ENCODE data around the gene RAB6A. TPM values are rescaled to one million over a fixed set of nuclear protein-coding genes. Genes with fewer than 3 reads are reported as not detected.
"Not testable (repeated sequence)": the region's sequence is repeated elsewhere in the genome, so short reads cannot be mapped to it uniquely, and the experiment has no call there.

The RAB6A gene
- polyA plus RNA-seq, 2 donors: 59.4 to 73.2 TPM

GRCh38 chr11:73705053-73705452 is 55.8 kb downstream of the RAB6A start:
- WGBS, 2 donors: 84 to 85% methylated on average over 1 of the region's 1 CpG
- H3K4me3 ChIP-seq (ENCODE audit: low read depth in 1 of 2, low read length in 2 of 2): no peak overlapping the region
- no peaks in the 10 kb centered on the region for H3K27me3 ChIP-seq (ENCODE audit: control insufficient read depth in 1 of 2, insufficient read depth in 2 of 2, low read length in 2 of 2)
- H3K9me3 ChIP-seq (ENCODE audit: control insufficient read depth in 2 of 2, insufficient read depth in 1 of 2, low read depth in 1 of 2, low read length in 1 of 2): no peaks in the 10 kb centered on the region
- peaks cover 0 to 4% of the 10 kb centered on the region in 2 donors for H3K36me3 ChIP-seq (ENCODE audit: control insufficient read depth in 2 of 2, insufficient read depth in 2 of 2, low read length in 1 of 2)
- H3K4me1 ChIP-seq (ENCODE audit: control insufficient read depth in 2 of 2, insufficient read depth in 2 of 2, low read length in 1 of 2): no peaks in the 10 kb centered on the region
- no peak overlapping the region for H3K27ac ChIP-seq (ENCODE audit: low read depth in 2 of 2, low read length in 1 of 2)

DNA sequence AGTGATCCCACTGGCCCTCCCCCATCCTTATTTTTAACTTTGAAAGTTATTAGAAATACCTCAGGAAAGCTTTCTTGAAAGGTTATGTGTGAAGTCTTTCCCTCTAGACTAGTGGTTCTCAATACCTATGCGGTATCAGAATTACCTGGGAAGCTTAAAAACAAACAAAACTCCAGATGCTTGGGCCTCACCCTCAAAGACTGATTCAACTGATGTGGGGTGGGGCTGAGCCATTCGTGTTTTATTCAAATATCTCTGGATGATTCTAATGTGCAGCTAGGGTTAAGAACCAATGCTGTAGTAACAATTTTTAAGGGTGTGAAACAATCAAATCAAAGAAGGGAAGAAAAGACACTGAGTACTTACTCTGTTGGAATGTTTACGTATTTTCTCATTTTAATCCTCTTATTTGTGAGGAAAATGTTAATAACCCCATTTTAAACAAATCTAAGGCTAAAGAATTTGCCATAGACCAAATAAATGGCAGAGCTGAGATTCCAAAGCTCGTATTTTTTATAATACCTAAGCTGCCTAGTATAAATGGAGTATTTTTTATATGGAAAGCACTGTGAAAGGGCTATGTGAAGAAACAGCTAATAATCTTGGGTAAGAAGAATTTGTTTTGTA is 66.9 kb downstream of the RAB6A start:
- H3K36me3 ChIP-seq (ENCODE audit: control insufficient read depth in 2 of 2, insufficient read depth in 2 of 2, low read length in 1 of 2): peaks cover 0 to 8% of the 10 kb centered on the region in 2 donors
- H3K27ac ChIP-seq (ENCODE audit: low read depth in 2 of 2, low read length in 1 of 2): no peak overlapping the region
- H3K27me3 ChIP-seq (ENCODE audit: control insufficient read depth in 1 of 2, insufficient read depth in 2 of 2, low read length in 2 of 2): no peaks in the 10 kb centered on the region
- H3K4me3 ChIP-seq (ENCODE audit: low read depth in 1 of 2, low read length in 2 of 2): no peak overlapping the region
- WGBS, 2 donors: 82 to 88% methylated on average over 4 of the region's 4 CpGs
- H3K4me1 ChIP-seq (ENCODE audit: control insufficient read depth in 2 of 2, insufficient read depth in 2 of 2, low read length in 1 of 2): no peaks in the 10 kb centered on the region
- no peaks in the 10 kb centered on the region for H3K9me3 ChIP-seq (ENCODE audit: control insufficient read depth in 2 of 2, insufficient read depth in 1 of 2, low read depth in 1 of 2, low read length in 1 of 2)

DNA sequence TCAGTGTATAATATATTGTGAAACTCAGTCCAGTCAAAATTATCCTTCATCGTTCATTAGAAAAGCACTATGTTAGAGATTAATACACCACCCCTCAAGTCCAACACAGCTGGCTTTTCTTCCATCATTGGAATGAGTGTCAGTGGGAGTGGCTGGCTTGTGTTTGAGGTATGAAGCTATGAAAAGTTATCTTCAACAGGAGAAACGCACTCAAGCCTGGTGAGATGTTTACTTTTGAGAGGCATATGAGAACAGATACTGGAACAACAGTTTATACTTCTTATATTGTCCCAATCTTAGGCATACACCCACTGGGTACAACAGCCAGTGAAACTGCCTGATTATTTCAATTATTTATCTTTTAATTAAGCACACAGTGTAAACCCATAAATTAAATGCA is 80.2 kb downstream of the RAB6A start:
- H3K4me1 ChIP-seq (ENCODE audit: control insufficient read depth in 2 of 2, insufficient read depth in 2 of 2, low read length in 1 of 2): no peaks in the 10 kb centered on the region
- H3K27ac ChIP-seq (ENCODE audit: low read depth in 2 of 2, low read length in 1 of 2): no peak overlapping the region
- WGBS, 2 donors: 48 to 64% methylated on average over 2 of the region's 2 CpGs
- no peaks in the 10 kb centered on the region for H3K27me3 ChIP-seq (ENCODE audit: control insufficient read depth in 1 of 2, insufficient read depth in 2 of 2, low read length in 2 of 2)
- no peak overlapping the region for H3K4me3 ChIP-seq (ENCODE audit: low read depth in 1 of 2, low read length in 2 of 2)
- no peaks in the 10 kb centered on the region for H3K9me3 ChIP-seq (ENCODE audit: control insufficient read depth in 2 of 2, insufficient read depth in 1 of 2, low read depth in 1 of 2, low read length in 1 of 2)
- peaks cover 3 to 5% of the 10 kb centered on the region in 2 donors for H3K36me3 ChIP-seq (ENCODE audit: control insufficient read depth in 2 of 2, insufficient read depth in 2 of 2, low read length in 1 of 2)

- not testable (repeated sequence) for H3K9me3 ChIP-seq (ENCODE audit: control insufficient read depth in 2 of 2, insufficient read depth in 1 of 2, low read depth in 1 of 2, low read length in 1 of 2); H3K4me3 ChIP-seq (ENCODE audit: low read depth in 1 of 2, low read length in 2 of 2); H3K4me1 ChIP-seq (ENCODE audit: control insufficient read depth in 2 of 2, insufficient read depth in 2 of 2, low read length in 1 of 2); H3K27ac ChIP-seq (ENCODE audit: low read depth in 2 of 2, low read length in 1 of 2); H3K36me3 ChIP-seq (ENCODE audit: control insufficient read depth in 2 of 2, insufficient read depth in 2 of 2, low read length in 1 of 2); H3K27me3 ChIP-seq (ENCODE audit: control insufficient read depth in 1 of 2, insufficient read depth in 2 of 2, low read length in 2 of 2)
- 90 to 98% methylated on average over 5 of the region's 5 CpGs for WGBS, 2 donors
Measured at GRCh38 chr11:73676552-73676951, 84.3 kb downstream of the RAB6A start.

DNA sequence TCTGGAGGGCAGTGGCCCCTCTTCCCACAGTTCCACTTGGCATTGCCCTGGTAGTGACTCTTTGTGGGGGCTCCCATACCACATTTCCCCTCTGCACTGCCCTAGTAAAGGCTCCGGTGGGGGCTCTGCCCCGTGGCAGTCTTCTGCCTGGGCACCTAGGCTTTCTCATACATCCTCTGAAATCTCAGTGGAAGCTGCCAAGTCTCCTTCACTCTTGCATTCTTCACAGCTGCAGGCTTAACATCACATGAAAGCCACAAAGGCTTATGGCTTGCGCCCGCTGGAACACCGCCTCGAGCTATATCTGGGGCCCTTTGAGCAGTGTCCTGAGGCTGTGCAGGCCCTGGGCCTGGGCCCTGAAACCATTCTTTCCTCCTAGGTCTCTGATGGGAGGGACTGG is 89.2 kb downstream of the RAB6A start:
- Histone ChIP-seq H3K27me3 (ENCODE audit: control insufficient read depth in 1 of 2, insufficient read depth in 2 of 2, low read length in 2 of 2) (no peaks in the 10 kb centered on the region), H3K36me3 (ENCODE audit: control insufficient read depth in 2 of 2, insufficient read depth in 2 of 2, low read length in 1 of 2) (no peaks in the 10 kb centered on the region), H3K9me3 (ENCODE audit: control insufficient read depth in 2 of 2, insufficient read depth in 1 of 2, low read depth in 1 of 2, low read length in 1 of 2) (no peaks in the 10 kb centered on the region), H3K4me1 (ENCODE audit: control insufficient read depth in 2 of 2, insufficient read depth in 2 of 2, low read length in 1 of 2) (no peaks in the 10 kb centered on the region), H3K4me3 (ENCODE audit: low read depth in 1 of 2, low read length in 2 of 2) (no peak overlapping the region), H3K27ac (ENCODE audit: low read depth in 2 of 2, low read length in 1 of 2) (no peak overlapping the region)
- 62 to 75% methylated on average over 6 of the region's 6 CpGs for WGBS, 2 donors

- H3K27ac ChIP-seq (ENCODE audit: low read depth in 2 of 2, low read length in 1 of 2): no peak overlapping the region
- no peaks in the 10 kb centered on the region for H3K9me3 ChIP-seq (ENCODE audit: control insufficient read depth in 2 of 2, insufficient read depth in 1 of 2, low read depth in 1 of 2, low read length in 1 of 2)
- no peaks in the 10 kb centered on the region for H3K4me1 ChIP-seq (ENCODE audit: control insufficient read depth in 2 of 2, insufficient read depth in 2 of 2, low read length in 1 of 2)
- H3K36me3 ChIP-seq (ENCODE audit: control insufficient read depth in 2 of 2, insufficient read depth in 2 of 2, low read length in 1 of 2): no peaks in the 10 kb centered on the region
- WGBS, 2 donors: 82 to 87% methylated on average over 3 of the region's 3 CpGs
- no peaks in the 10 kb centered on the region for H3K27me3 ChIP-seq (ENCODE audit: control insufficient read depth in 1 of 2, insufficient read depth in 2 of 2, low read length in 2 of 2)
- no peak overlapping the region for H3K4me3 ChIP-seq (ENCODE audit: low read depth in 1 of 2, low read length in 2 of 2)
Measured at GRCh38 chr11:73670808-73671207, 90.1 kb downstream of the RAB6A start.

GRCh38 chr11:73667891-73668290 is 93.0 kb downstream of the RAB6A start:
- no peaks in the 10 kb centered on the region for H3K27me3 ChIP-seq (ENCODE audit: control insufficient read depth in 1 of 2, insufficient read depth in 2 of 2, low read length in 2 of 2)
- H3K36me3 ChIP-seq (ENCODE audit: control insufficient read depth in 2 of 2, insufficient read depth in 2 of 2, low read length in 1 of 2): no peaks in the 10 kb centered on the region
- no peak overlapping the region for H3K4me3 ChIP-seq (ENCODE audit: low read depth in 1 of 2, low read length in 2 of 2)
- H3K4me1 ChIP-seq (ENCODE audit: control insufficient read depth in 2 of 2, insufficient read depth in 2 of 2, low read length in 1 of 2): no peaks in the 10 kb centered on the region
- 73 to 80% methylated on average over 1 of the region's 1 CpG for WGBS, 2 donors
- H3K9me3 ChIP-seq (ENCODE audit: control insufficient read depth in 2 of 2, insufficient read depth in 1 of 2, low read depth in 1 of 2, low read length in 1 of 2): no peaks in the 10 kb centered on the region
- no peak overlapping the region for H3K27ac ChIP-seq (ENCODE audit: low read depth in 2 of 2, low read length in 1 of 2)

- no peaks in the 10 kb centered on the region for H3K9me3 ChIP-seq (ENCODE audit: control insufficient read depth in 2 of 2, insufficient read depth in 1 of 2, low read depth in 1 of 2, low read length in 1 of 2)
- no peaks in the 10 kb centered on the region for H3K27me3 ChIP-seq (ENCODE audit: control insufficient read depth in 1 of 2, insufficient read depth in 2 of 2, low read length in 2 of 2)
- no peak overlapping the region for H3K4me3 ChIP-seq (ENCODE audit: low read depth in 1 of 2, low read length in 2 of 2)
- no peak overlapping the region for H3K27ac ChIP-seq (ENCODE audit: low read depth in 2 of 2, low read length in 1 of 2)
- peaks cover 3 to 5% of the 10 kb centered on the region in 2 donors for H3K4me1 ChIP-seq (ENCODE audit: control insufficient read depth in 2 of 2, insufficient read depth in 2 of 2, low read length in 1 of 2)
- no peaks in the 10 kb centered on the region for H3K36me3 ChIP-seq (ENCODE audit: control insufficient read depth in 2 of 2, insufficient read depth in 2 of 2, low read length in 1 of 2)
Measured at GRCh38 chr11:73664877-73665276, 96.0 kb downstream of the RAB6A start.

DNA sequence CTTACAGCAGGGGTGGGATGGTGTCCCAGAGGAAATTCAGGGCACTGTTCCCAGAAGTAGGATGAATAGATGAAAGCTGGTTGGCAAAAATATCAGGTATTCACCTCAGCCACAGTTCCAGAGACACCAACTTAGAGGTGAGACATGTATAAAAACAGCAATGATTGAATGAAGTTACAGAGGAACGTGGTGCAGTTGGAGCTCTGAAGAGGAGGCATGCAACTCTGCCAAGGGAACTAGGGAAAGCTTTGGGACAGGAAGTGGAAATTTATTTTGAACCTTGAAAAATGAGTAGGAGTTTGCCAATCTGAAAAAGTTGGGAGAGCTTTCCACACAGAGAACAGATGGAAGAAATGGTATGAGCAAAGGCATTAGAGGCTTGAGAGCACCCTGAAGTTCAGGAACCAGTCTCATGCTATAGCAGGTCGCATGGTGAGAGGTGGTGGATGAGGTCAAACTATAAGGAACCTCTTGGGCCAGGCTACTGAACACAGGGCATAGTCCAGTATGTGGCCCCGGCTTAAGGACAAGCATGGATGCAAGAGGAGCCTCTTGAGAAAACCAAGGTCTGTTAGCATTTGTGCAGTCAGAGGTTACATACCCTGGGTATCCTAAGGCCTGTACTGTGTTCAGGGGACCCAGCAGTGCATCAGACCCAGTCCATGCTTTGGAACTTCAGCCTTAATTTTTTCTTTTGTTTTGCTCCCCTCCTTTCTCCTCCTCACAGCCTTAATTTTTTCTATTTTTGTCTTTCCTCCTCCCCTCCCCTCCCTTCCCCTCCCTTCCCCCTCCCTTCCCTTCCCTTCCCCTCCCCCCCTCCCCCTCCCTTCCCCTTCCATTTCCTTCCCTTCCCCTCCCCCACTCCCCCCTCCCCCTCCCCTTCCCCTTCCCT is 97.0 kb downstream of the RAB6A start:
- no peak overlapping the region for H3K27ac ChIP-seq (ENCODE audit: low read depth in 2 of 2, low read length in 1 of 2)
- H3K9me3 ChIP-seq (ENCODE audit: control insufficient read depth in 2 of 2, insufficient read depth in 1 of 2, low read depth in 1 of 2, low read length in 1 of 2): no peaks in the 10 kb centered on the region
- H3K36me3 ChIP-seq (ENCODE audit: control insufficient read depth in 2 of 2, insufficient read depth in 2 of 2, low read length in 1 of 2): no peaks in the 10 kb centered on the region
- no peaks in the 10 kb centered on the region for H3K27me3 ChIP-seq (ENCODE audit: control insufficient read depth in 1 of 2, insufficient read depth in 2 of 2, low read length in 2 of 2)
- H3K4me1 ChIP-seq (ENCODE audit: control insufficient read depth in 2 of 2, insufficient read depth in 2 of 2, low read length in 1 of 2): peaks cover 3 to 5% of the 10 kb centered on the region in 2 donors
- no peak overlapping the region for H3K4me3 ChIP-seq (ENCODE audit: low read depth in 1 of 2, low read length in 2 of 2)
- 72 to 79% methylated on average over 3 of the region's 3 CpGs for WGBS, 2 donors

Data from esophagus (tissue), 2 donors.